GM12878 (cell line): ENCODE data around the gene C3orf22. TPM values are rescaled to one million over a fixed set of nuclear protein-coding genes. Genes with fewer than 3 reads are reported as not detected.
"Not testable (repeated sequence)": the region's sequence is repeated elsewhere in the genome, so short reads cannot be mapped to it uniquely, and the experiment has no call there.

Experiments used
- ATAC-seq: fragments of 200-7000 bp; cut with Tn5 transposase; 3 replicates; pipeline ENCODE4 v1.9.1; 2020; ENCODE audit warnings: mild to moderate bottlenecking, moderate library complexity
- BruUV-seq: library from RNA; stranded (reverse); fragments of 400-500 nt; replicated peaks from 2 replicates; lab custom pipeline; 2021; lab: Mats Ljungman, UMichigan
- CTCF ChIA-PET: fragments of 300-600 bp; sonication (Branson Sonifier 250); formaldehyde crosslinking; extraction: SDS; loops from one replicate; lab custom pipeline; 2021; ENCODE audit warnings: inconsistent platforms; lab: Yijun Ruan, JAX
- POLR2A ChIA-PET: fragments of 350-600 bp; formaldehyde crosslinking; extraction: SDS; loops from one replicate; lab custom pipeline; 2021; ENCODE audit warnings: inconsistent platforms; lab: Charles Lee
- RAD21 ChIA-PET: fragments of 300-600 bp; sonication (Branson Sonifier 250); formaldehyde crosslinking; loops from one replicate; lab custom pipeline; 2023; ENCODE audit warnings: antibody characterized with exemption; ENCODE audit not compliant: unreplicated experiment; lab: Charles Lee
- SMC1A ChIA-PET: fragments of 300-600 bp; sonication (Branson Sonifier 250); formaldehyde crosslinking; loops from one replicate; lab custom pipeline; 2023; ENCODE audit not compliant: unreplicated experiment, uncharacterized antibody; lab: Charles Lee
- DNase-seq: peaks from one replicate; pipeline ENCODE4 v3.0.0-alpha.2; 2011; ENCODE audit warnings: low read depth, low spot score
- FAIRE-seq: peaks from 3 replicates; lab custom pipeline; 2011; peaks lifted over from hg19 to GRCh38; lab: Jason Lieb, UNC
- H2AFZ ChIP-seq: 2 replicates; pipeline ENCODE4 v1.6.0; 2011; ENCODE audit warnings: low read depth, low read length, control low read depth; ENCODE audit not compliant: control insufficient read depth
- H3K27ac ChIP-seq: 2 replicates; pipeline ENCODE4 v1.5.1; 2011; ENCODE audit warnings: control low read depth; ENCODE audit not compliant: control insufficient read depth, insufficient read depth
- H3K27me3 ChIP-seq, 2 experiments: replicated peaks in 1 of 2; 2 replicates each; pipeline versions ENCODE4 v1.6.0 to v1.6.1; 2011; ENCODE audit warnings: low read length in 1 of 2; ENCODE audit not compliant: control insufficient read depth in 2 of 2, insufficient read depth in 2 of 2
- H3K36me3 ChIP-seq, 2 experiments: 2 replicates each; pipeline ENCODE4 v1.5.1; 2011; ENCODE audit warnings: low read length in 1 of 2; ENCODE audit not compliant: control insufficient read depth in 2 of 2, insufficient read depth in 2 of 2
- H3K4me1 ChIP-seq: 2 replicates; pipeline ENCODE4 v1.6.1; 2011; ENCODE audit warnings: mild to moderate bottlenecking, low read length, moderate library complexity, mixed read lengths; ENCODE audit not compliant: control insufficient read depth, insufficient read depth
- H3K4me2 ChIP-seq: 2 replicates; pipeline ENCODE4 v1.6.0; 2011; ENCODE audit warnings: control low read depth; ENCODE audit not compliant: control insufficient read depth, insufficient read depth
- H3K4me3 ChIP-seq: fragments of 200-600 bp; sonication (generic); 2 replicates; pipeline ENCODE4 v1.5.1; 2016
- H3K79me2 ChIP-seq: 2 replicates; pipeline ENCODE4 v1.6.0; 2011; ENCODE audit warnings: low read length; ENCODE audit not compliant: control insufficient read depth, insufficient read depth
- H3K9ac ChIP-seq: 2 replicates; pipeline ENCODE4 v1.8.0; 2011; ENCODE audit warnings: low read length, control low read depth, mixed read lengths; ENCODE audit not compliant: control insufficient read depth, insufficient read depth
- H3K9me3 ChIP-seq: replicated peaks from 3 replicates; pipeline ENCODE4 v1.5.1; 2011; ENCODE audit warnings: mild to moderate bottlenecking, low read length; ENCODE audit not compliant: control insufficient read depth, insufficient read depth
- H4K20me1 ChIP-seq: 2 replicates; pipeline ENCODE4 v1.6.0; 2011; ENCODE audit not compliant: control insufficient read depth, insufficient read depth
- BCL11A ChIP-seq: IDR thresholded peaks from 2 replicates; pipeline ENCODE4 v1.6.1; 2011; ENCODE audit warnings: low read depth, low read length
- BRCA1 ChIP-seq: IDR thresholded peaks from 2 replicates; pipeline ENCODE4 v1.6.1; 2011; ENCODE audit warnings: low read depth, low read length, improper control_type of control experiment
- CHD1 ChIP-seq: IDR thresholded peaks from 2 replicates; pipeline ENCODE4 v1.6.1; 2012; ENCODE audit warnings: low read depth, low read length, improper control_type of control experiment
- CREB1 ChIP-seq: IDR thresholded peaks from 2 replicates; pipeline ENCODE4 v1.6.1; 2012; ENCODE audit warnings: low read depth, mild to moderate bottlenecking, inconsistent platforms
- FOXK2 ChIP-seq: fragments of 450-650 bp; IDR thresholded peaks from 2 replicates; pipeline ENCODE4 v1.6.1; 2017; ENCODE audit warnings: mild to moderate bottlenecking, moderate library complexity
- HDGF ChIP-seq: fragments of 450-650 bp; IDR thresholded peaks from 2 replicates; pipeline ENCODE4 v1.6.1; 2016; ENCODE audit warnings: antibody characterized with exemption
- RELA ChIP-seq: fragments of 450-650 bp; IDR thresholded peaks from 2 replicates; pipeline ENCODE4 v1.8.0; 2014; ENCODE audit warnings: borderline replicate concordance; ENCODE audit not compliant: partially characterized antibody
- RUNX3 ChIP-seq: IDR thresholded peaks from 2 replicates; pipeline ENCODE4 v1.6.1; 2012; ENCODE audit warnings: low read length, inconsistent platforms
- SREBF2 ChIP-seq: IDR thresholded peaks from 2 replicates; pipeline ENCODE4 v1.6.1; 2012; ENCODE audit warnings: mild to moderate bottlenecking, low read length
- STAT3 ChIP-seq: IDR thresholded peaks from 2 replicates; pipeline ENCODE4 v1.6.1; 2011; ENCODE audit warnings: low read depth, low read length, improper control_type of control experiment
- SUPT20H ChIP-seq: IDR thresholded peaks from 2 replicates; pipeline ENCODE4 v1.6.1; 2011; ENCODE audit warnings: low read depth, mild to moderate bottlenecking, low read length, moderate library complexity, borderline replicate concordance; ENCODE audit not compliant: control insufficient read depth
- TCF3 ChIP-seq: IDR thresholded peaks from 2 replicates; pipeline ENCODE4 v1.6.1; 2012; ENCODE audit warnings: low read depth, mild to moderate bottlenecking, low read length, borderline replicate concordance; ENCODE audit not compliant: insufficient read depth
- YBX1 ChIP-seq: fragments of 450-650 bp; IDR thresholded peaks from 2 replicates; pipeline ENCODE4 v1.6.1; 2016; ENCODE audit warnings: antibody characterized with exemption
- ZNF24 ChIP-seq: fragments of 450-650 bp; IDR thresholded peaks from 2 replicates; pipeline ENCODE4 v1.6.1; 2017; ENCODE audit warnings: antibody characterized with exemption, mild to moderate bottlenecking
- ZNF274 ChIP-seq: IDR thresholded peaks from one replicate; pipeline ENCODE4 v1.8.0; 2011; ENCODE audit not compliant: insufficient read length, insufficient read depth
- WGBS: methylation state at CpG from one replicate; pipeline ENCODE4 v1.1.6; 2016; ENCODE audit warnings: low lambda C conversion rate; ENCODE audit not compliant: insufficient replicate concordance, insufficient coverage; ENCODE audit errors: missing lambda C conversion rate; 5-methylcytosine and 5-hydroxymethylcytosine counted together
- in situ Hi-C: fragments of 300-500 bp; cut with MboI; formaldehyde crosslinking; loops from 9 replicates; pipeline ENCODE4 v1.14.3; 2018; ENCODE audit warnings: mixed read lengths
- intact Hi-C: fragments of 100-400 bp; cut with micrococcal nuclease; formaldehyde crosslinking; loops from one replicate; pipeline ENCODE4 v1.14.2; 2022; ENCODE audit not compliant: unreplicated experiment
- polyA plus RNA-seq, 11 experiments: library from polyadenylated mRNA; depleted of rRNA in 4 of 11; unstranded in 6 of 11; stranded (reverse) in 5 of 11; fragments of >200 nt; fragmentation: Nextera tagmentation in 4 of 11; fragmentation: Illumina TruSeq in 1 of 11; extraction: Ambion mirVana in 4 of 11; extraction: Trizol in 1 of 11; gene quantifications; 1 replicate in 1 of 11; 2 replicates in 10 of 11; pipeline versions ENCODE4 v1.2.1 to v1.2.3, GENCODE V29; 2011 to 2016; ENCODE audit warnings: inconsistent platforms in 2 of 11, missing spikeins in 2 of 11, low read depth in 1 of 11
- total RNA-seq, 4 experiments: library from RNA; depleted of rRNA in 3 of 4; stranded (reverse); fragments of >200 nt in 3 of 4; fragmentation: Illumina TruSeq in 1 of 4; extraction: Trizol in 1 of 4; gene quantifications; 2 replicates each; pipeline versions ENCODE4 v1.2.1 to v1.2.3, GENCODE V29; 2013 to 2021

The C3orf22 gene
- total and polyA plus RNA-seq, 10 of the 15 experiments (the other 5 are each of a cell fraction or from before 2014, with no cell fraction given): not detected

DNA sequence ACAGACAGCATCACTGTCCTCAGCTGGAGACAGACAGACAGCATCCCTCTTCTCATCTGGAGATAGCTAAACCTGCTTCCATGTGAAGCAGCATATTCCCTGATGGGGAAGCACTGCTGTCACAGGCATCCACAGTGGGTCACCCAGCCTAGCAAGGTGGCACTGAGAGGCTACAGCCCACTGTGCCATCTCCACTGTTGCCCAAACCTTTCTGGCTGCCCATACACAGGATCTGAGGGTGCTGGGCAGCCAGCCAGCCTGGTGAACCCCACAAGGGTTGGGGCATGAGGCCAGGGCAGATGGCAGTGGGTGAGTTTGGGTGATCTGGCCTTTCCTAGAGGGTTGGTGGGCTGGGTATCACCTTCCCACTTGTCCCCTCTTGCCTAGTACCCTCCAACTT is 23.1 kb downstream of the C3orf22 start:
- Histone ChIP-seq H3K9me3 (no peaks in the 10 kb centered on the region), H3K36me3 (no peaks in the 10 kb centered on the region), H3K27me3 (peaks cover 0 to 2% of the 10 kb centered on the region in 2 experiments; a peak in 2 of 4 replicates), H3K27ac (no peak overlapping the region), H2AFZ (no peak overlapping the region), H3K79me2 (no peaks in the 10 kb centered on the region), H3K4me2 (no peak overlapping the region), H3K9ac (no peak overlapping the region), H4K20me1 (no peaks in the 10 kb centered on the region), H3K4me3 (no peak overlapping the region), H3K4me1 (no peaks in the 10 kb centered on the region)
- intact Hi-C loops: no loop called here
- ATAC-seq (no peak), DNase-seq (no peak), FAIRE-seq (no peak)
- CTCF ChIA-PET: no interaction called here
- no peak for TF ChIP-seq RUNX3
- no peak for TF ChIP-seq CREB1
- TF ChIP-seq BRCA1: no peak
- TF ChIP-seq RELA: no peak
- TF ChIP-seq SREBF2: no peak
- no peak for TF ChIP-seq CHD1
- no peak for TF ChIP-seq BCL11A
- no peak for TF ChIP-seq STAT3
- no peak for TF ChIP-seq ZNF24
- no peak for TF ChIP-seq SUPT20H
- no peak for TF ChIP-seq FOXK2
- no peak for TF ChIP-seq YBX1
- no peak for TF ChIP-seq HDGF
- no peak for TF ChIP-seq TCF3
- TF ChIP-seq ZNF274: no peak
- POLR2A ChIA-PET: no interaction called here
- SMC1A ChIA-PET: no interaction called here
- in situ Hi-C loops: no loop called here
- no TSS peak for BruUV-seq
- RAD21 ChIA-PET: no interaction called here

DNA sequence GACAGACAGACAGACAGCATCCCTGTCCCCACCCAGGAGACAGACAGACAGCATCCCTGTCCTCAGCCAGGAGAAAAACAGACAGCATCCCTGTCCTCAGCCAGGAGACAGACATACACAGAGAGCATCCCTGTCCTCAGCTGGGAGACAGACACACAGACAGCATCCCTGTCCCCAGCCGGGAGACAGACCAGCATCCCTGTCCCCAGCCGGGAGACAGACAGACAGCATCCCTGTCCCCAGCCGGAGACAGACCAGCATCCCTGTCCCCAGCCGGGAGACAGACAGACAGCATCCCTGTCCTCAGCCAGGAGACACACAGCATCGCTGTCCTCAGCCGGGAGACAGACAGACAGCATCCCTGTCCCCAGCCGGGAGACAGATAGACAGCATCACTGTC is 24.0 kb downstream of the C3orf22 start:
- not testable (repeated sequence) for FAIRE-seq

More for the DNA sequence above, 24.0 kb downstream of the C3orf22 start:
- H2AFZ ChIP-seq, intact Hi-C loops, SMC1A ChIA-PET, in situ Hi-C loops, POLR2A ChIA-PET, H3K27ac ChIP-seq, H3K9ac ChIP-seq, H3K9me3 ChIP-seq, BruUV-seq, H3K4me2 ChIP-seq, H3K79me2 ChIP-seq, H3K4me1 ChIP-seq, CTCF ChIA-PET, RAD21 ChIA-PET, H3K4me3 ChIP-seq, ATAC-seq, DNase-seq, H4K20me1 ChIP-seq, H3K36me3 ChIP-seq, H3K27me3 ChIP-seq: not testable (repeated sequence)
- 43% methylated on average over 7 of the region's 7 CpGs for WGBS
